ENCODE measurements around the gene RABGAP1L.

- TF ChIP-seq POLR2A (IDR thresholded peaks at IDR 0.05; ENCODE audit: low read depth, low read length) (no peak), POLR2AphosphoS5 (IDR thresholded peaks at IDR 0.05; ENCODE audit: low read depth, low read length) (no peak)
Observed at GRCh38 chr1:174689524-174689923, 530.2 kb downstream of the RABGAP1L start.

Measured in GM12892 (cell line).